C1 segment of cervical spinal cord (tissue), 14 donors: Measurements from ENCODE around the gene COIL.

Experiments
- DNase-seq, 14 donors: peaks; one replicate each; lab custom pipeline; 2025; lab: John Stamatoyannopoulos, UW

COIL gene

GRCh38 chr17:56936697-56937322 lies 24.0 kb downstream of the COIL start:
- DNase-seq, result no peak

- no peak for DNase-seq
Observed at GRCh38 chr17:56935461-56935860, 25.4 kb downstream of the COIL start.

- no peak for DNase-seq
Observed at GRCh38 chr17:56934280-56934679, 26.6 kb downstream of the COIL start.

- no peak for DNase-seq
Observed at GRCh38 chr17:56933868-56934267, 27.0 kb downstream of the COIL start.

GRCh38 chr17:56933151-56933745 lies 27.6 kb downstream of the COIL start:
- no peak for DNase-seq

GRCh38 chr17:56930739-56931337 lies 30.0 kb downstream of the COIL start:
- no peak for DNase-seq

GRCh38 chr17:56929362-56929969 lies 31.4 kb downstream of the COIL start:
- DNase-seq, result no peak

- no peak for DNase-seq
Observed at GRCh38 chr17:56928586-56928985, 32.3 kb downstream of the COIL start.

- DNase-seq, result no peak
Observed at GRCh38 chr17:56926704-56927103, 34.1 kb downstream of the COIL start.

- DNase-seq, result no peak
Observed at GRCh38 chr17:56926270-56926669, 34.6 kb downstream of the COIL start.

GRCh38 chr17:56925088-56925487 lies 35.8 kb downstream of the COIL start:
- DNase-seq, result no peak

GRCh38 chr17:56919717-56920116 lies 41.1 kb downstream of the COIL start:
- no peak for DNase-seq

- DNase-seq, result no peak
Observed at GRCh38 chr17:56918916-56919315, 41.9 kb downstream of the COIL start.

- DNase-seq, result no peak
Observed at GRCh38 chr17:56917559-56918296, 43.1 kb downstream of the COIL start.

GRCh38 chr17:56914581-56915273 lies 46.1 kb downstream of the COIL start:
- DNase-seq, result peak in 2 of 14 donors; percentile 3 to 26

GRCh38 chr17:56913867-56914580 lies 46.8 kb downstream of the COIL start, which contains the start of gene TRIM25:
TSS of gene TRIM25 (minus strand) at chr17:56914049. CDS start at chr17:56913988, 61 bp downstream.
- peak; percentile 18 to 87 (median 68) for DNase-seq

- DNase-seq, result peak in 1 of 14 donors; percentile 23
Observed at GRCh38 chr17:56913353-56913866, 47.4 kb downstream of the COIL start.

GRCh38 chr17:56913000-56913311 lies 47.9 kb downstream of the COIL start:
- no peak for DNase-seq

GRCh38 chr17:56912105-56912999 lies 48.5 kb downstream of the COIL start:
- DNase-seq, result no peak
